ENCODE results near the gene GTF2F2.

- no peak for TF ChIP-seq EZH2phosphoT487 (IDR thresholded peaks at IDR 0.05; ENCODE audit: unreplicated experiment)
- no peak for TF ChIP-seq CTCF (conservative IDR thresholded peaks at IDR 0.05; ENCODE audit: low read depth in 2 of 2)
- no peak for TF ChIP-seq NANOG (IDR thresholded peaks at IDR 0.05; ENCODE audit: borderline replicate concordance)
- no peak for TF ChIP-seq POLR2AphosphoS5 (IDR thresholded peaks at IDR 0.05; ENCODE audit: low read depth)
- no peak for TF ChIP-seq ZNF114 (CRISPR knock-in tag; IDR thresholded peaks at IDR 0.05)
- TF ChIP-seq REST (IDR thresholded peaks at IDR 0.05; ENCODE audit: unreplicated experiment), result no peak
- TF ChIP-seq EZH2 (IDR thresholded peaks at IDR 0.05; ENCODE audit: low read depth, unreplicated experiment), result no peak
- no peak for TF ChIP-seq CREB1 (CRISPR knock-in tag; IDR thresholded peaks at IDR 0.05; ENCODE audit: low read depth)
- TF ChIP-seq ZNF462 (CRISPR knock-in tag; IDR thresholded peaks at IDR 0.05), result no peak
Observed at GRCh38 chr13:45122941-45123340, 2.6 kb downstream of the GTF2F2 start.

All from GM23338 (cell line).